Epidermal melanocyte (primary cell): ENCODE results near the gene TOMM20.
"Not testable (repeated sequence)": the region's sequence is repeated elsewhere in the genome, so short reads cannot be mapped to it uniquely, and the experiment has no call there.

Experiments used
- DNase-seq: peaks from one replicate; pipeline ENCODE4 v3.0.0; 2011; ENCODE audit warnings: low spot score; ENCODE audit not compliant: insufficient read length

Gene TOMM20

DNA sequence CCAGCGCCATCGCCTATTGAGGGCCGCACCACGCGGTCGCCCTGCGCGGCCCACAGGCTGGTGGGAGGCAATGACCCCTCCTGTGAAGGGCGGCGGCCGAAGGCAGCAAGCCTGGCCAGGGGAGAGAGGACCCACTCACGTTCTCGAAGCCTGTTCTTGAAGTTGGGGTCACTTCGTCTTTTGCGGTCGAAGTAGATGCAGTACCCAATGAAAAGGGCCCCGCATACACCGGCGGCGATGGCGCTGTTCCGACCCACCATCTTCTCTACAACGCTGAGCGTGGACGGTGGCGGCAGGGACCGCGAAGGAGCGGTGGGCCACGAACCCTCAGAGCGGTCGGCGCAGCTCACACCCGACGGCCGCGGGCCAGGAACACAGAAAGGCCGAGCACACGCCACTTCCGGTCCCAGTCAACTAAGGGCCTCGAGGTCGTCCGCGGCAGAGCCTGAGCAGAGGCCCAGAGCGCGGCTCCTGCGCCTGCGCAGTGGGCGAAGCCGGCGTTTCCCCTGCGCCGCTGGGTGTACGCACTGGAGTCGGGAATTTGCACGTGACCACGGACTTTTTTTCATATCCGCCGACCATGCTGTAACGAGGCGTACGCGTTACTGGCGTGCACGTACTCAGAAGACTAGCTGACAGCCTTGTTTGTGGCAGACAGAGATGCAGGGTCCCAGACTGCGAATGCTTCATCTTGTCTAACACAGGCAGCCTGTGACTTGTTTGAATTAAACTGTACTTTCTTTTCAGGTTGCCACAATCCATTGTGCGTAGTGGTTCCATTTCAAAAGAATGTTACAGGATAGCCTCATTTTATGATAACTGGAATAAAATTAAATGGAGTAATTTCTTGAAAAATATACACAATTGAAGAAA is at the start of gene TOMM20:
TSS of gene TOMM20 (minus strand) at position 382 of the 873 bp plus-strand sequence. CDS start at position 260, 122 bp downstream.
- peak; percentile 92 for DNase-seq

DNA sequence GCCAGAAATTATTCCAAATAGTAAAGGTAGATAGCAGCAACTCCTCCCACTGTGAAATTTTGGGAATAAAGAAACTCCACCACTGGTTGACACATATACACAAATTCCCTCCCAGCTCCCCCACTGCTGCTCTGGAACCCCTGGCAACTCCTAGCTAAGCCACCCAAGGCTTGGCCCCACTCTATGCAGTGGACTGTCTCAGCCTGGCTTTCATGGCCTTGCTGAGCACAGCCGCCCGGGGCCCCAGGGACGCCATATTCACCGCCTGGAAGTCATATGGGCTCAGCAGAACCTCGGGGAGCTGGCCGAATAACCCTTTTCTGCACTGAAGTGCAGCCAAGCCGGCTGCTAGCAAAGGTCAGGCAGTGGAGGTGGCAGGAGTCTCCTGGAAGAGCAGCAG is 47.8 kb upstream of the TOMM20 start:
- DNase-seq: no peak

DNA sequence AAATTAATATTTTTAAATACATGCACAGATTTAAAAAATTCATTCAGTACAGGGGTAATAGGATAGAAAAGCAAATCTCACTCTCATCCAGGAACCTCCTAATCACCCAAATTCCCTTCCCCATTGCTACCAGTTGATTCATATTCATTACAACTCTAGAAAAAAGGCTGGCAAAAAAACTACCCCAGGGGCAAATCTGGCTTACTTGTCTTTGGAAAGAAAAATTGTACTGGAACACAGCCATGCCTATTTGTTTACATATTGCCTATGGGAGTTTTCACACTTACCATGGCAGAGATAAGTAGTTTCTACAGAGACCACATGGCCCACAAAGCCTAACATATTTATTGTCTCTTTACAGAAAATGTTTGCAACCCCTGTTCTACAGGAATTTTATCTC is 41.3 kb upstream of the TOMM20 start:
- no peak for DNase-seq

DNA sequence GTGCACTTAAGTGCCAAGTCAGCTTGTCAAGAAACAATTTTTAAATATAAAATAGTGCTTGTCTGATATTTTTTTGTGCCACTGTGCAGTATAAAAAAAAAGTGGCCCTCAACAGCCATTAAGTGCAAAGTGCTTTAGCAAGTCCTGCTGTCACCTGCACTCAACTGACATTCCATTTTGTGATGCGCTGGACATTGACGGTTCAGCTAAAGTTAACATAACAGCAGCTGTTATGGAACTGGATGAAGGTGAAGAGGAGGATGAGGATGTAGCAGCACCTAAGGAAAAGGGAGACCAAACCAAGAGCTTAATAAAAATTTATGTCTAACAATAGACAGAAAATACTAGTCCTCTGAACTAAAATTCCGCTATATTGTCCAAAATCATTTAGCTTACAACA is 39.7 kb upstream of the TOMM20 start:
- no peak for DNase-seq

DNA sequence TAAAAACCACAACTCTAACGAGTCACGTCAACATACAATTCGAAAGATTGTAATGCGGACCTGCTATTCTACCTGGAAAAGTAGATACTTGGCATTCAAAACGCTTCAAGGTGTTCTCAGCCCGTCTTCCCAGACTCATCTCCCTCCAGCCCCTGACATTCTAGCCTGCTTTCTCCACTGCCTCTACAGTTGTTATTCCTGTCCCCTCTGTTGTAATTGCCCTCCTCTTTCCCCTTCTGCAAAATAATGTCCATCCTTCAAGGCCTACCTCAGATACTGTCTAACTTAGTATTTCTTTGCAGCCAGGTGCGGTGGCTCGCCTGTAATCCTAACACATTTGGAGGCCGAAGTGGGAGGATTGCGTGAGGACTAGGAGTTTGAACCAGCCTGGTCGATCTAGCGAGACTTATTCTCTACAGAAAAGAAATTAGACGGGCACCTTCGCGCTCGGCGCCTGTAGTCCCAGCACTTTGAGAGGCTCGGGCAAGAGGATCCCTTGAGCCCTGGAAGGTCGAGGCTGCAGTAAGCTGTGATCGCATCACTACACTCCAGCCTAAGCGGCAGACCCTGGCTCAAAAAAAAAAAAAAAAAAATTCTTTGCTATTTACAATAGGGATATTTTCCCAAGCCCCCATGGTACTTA is 33.2 kb upstream of the TOMM20 start:
- DNase-seq: no peak

DNA sequence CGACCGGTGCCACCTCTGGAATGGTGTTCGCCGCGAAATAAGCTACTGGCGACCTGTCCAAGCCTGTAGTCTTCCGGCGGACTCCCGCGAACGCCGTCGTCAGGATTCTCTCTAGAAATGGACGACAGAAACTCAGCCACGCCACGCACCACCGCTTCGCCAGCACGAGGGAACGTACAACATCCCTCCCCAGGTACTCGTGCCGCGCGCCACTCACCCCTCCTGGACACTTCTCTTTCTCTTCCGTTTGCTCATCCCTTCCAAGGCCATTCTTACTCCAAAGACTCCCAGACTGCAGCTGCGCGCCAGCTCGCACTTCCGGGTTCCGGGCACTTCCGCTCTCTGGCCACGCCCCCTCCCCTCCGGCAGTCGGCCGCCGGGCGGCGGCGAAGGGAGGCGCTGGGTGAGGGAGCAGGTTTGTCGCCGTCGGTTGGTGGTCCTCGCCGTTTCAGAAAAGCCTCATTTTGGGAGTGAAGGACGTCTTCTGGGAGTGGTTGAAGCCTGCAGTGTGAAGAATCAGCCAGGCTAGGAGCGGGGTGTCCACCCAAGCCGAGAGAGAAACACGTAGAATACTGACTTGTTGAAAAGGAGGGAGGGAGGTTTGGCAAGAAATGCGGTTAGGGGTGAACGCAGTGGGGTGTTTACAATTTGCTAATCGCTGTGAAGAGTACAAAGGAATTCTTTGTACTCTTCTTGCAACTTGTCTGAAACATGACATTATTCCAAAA is 32.5 kb upstream of the TOMM20 start, which contains the start of gene RBM34:
TSS of gene RBM34 (minus strand) at position 294 of the 728 bp plus-strand sequence. CDS start at position 270, 24 bp downstream.
- peak; percentile 81 for DNase-seq

DNA sequence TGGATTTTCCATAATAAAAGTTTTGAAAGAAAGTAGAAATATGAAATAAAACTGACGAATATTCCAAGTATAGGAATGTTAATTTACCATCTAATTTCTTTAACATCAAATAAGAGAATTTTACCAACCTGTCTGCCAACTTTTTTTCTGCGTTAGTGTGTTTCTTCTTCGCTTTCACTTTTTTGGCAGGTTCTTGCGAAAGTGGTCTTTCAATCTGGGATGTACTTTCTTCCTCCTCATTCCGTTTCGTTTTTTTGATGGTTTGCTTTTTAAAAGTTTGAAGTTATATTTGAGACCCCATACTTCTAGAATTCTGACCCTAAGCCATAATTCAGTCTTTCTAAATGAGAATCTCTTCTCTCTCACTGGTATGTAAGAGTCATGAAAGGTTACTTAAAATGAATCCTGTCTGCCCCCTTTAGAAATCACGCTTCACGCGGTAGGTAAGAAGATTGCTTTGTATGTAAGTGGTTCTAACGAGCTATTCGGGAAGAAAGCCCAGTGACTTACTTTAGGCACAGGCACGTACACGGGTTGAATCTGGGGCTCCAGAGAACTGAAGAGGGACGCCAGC is 31.8 kb upstream of the TOMM20 start:
- DNase-seq: no peak

DNA sequence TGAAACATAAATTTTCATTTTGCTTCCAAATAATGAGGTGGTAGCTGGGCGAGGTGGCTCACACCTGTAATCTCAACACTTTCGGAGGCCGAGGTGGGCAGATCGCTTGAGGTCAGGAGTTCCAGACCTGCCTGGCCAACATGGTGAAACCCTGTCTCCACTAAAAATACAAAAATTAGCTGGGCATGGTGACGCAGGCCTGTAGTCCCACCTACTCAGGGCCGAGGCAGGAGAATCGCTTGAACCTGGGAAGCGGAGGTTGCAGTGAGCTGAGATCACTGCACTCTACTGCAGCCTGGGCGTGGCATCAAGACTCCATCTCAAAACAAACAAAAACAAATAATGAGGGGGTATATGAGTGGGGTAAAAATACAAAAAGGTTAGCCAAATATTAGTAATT is 31.3 kb upstream of the TOMM20 start:
- not testable (repeated sequence) for DNase-seq

DNA sequence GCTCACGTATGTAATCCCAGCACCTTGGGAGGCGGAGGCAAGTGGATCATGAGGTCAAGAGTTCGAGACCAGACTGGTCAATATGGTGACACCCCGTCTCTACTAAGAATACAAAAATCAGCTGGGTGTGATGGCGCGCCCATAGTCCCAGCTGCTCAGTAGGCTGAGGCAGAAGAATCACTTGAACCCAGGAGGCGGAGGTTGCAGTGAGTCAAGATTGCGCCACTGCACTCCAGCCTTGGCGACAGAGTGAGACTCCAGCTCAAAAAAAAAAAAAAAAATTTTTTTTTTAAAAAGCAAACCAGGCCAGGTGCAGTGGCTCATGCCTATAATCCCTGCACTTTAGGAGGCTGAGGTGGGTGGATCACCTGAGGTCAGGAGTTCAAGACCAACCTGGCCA is 30.6 kb upstream of the TOMM20 start:
- not testable (repeated sequence) for DNase-seq

DNA sequence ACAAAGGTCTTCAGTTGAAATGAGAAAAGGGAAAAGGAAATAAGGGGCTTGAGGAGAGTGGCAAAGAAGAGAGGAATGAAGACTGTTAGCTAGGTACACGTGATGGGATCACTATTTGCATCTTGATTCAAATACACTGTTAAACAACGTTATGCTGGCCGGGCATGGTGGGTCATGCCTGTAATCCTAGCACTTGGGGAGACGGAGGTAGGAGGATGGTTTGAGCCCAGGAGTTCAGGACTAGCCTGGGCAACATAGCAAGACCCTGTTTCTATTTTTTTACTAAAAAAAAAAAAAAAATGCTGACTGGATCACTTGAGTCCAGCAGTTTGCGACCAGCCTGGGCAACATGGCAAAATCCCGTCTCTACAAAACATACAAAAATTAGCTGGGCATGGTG is 30.0 kb upstream of the TOMM20 start:
- no peak for DNase-seq

DNA sequence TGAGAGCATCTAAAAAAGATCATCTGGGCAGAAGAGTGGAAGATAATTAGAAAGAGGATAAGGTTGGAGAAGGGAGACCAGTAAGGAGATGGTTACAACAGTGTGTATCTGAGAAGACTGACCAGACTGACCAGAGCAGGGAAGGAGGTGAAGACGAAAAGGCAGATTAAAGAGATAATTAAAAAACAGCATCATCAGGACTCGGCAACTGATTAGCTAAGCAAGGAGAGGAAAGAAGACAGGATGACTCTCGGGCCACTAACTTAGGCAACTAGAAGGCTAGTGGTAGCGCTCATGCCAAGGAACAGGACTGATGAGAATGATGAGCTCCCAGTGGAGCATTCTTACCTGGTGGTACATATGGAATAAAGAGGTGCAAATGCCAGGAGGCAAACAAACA is 28.5 kb upstream of the TOMM20 start:
- DNase-seq: no peak

DNA sequence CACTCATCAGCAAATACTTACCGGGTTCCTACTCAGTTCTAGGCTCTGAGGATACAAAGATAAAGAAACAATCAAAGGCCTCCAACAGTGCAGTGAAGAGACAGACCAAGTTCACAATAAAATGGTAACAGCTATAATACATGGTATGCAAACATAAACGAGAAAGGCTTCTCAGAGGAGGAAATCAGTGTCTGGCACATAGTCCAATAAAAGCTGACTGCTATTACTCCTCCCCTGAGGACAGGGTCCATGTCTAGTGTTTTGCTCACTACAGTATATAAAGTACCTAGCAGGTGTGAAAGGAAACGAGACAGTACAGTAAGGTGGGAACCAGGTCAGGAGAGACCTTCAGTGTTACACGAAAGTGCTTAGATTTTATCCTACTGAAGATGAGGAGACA is 28.1 kb upstream of the TOMM20 start:
- no peak for DNase-seq

DNA sequence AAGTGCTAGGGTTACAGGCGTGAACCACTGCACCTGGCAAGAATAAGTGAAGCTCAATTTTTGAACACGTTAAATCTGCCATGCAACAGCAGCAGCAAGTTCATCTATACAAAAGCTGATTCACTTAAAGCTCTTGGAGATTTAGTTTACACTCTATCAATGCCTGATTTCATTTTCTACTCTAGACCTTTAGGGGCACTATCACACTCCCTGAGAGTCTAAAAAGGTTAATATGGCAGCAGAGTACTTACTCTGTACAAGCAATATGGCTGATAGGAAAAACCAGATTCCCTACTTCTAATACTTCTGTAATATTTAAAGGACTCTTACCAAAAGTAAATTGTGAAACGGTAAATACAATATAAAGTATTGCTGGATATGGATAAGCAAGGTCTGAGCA is 27.6 kb upstream of the TOMM20 start:
- DNase-seq: no peak

DNA sequence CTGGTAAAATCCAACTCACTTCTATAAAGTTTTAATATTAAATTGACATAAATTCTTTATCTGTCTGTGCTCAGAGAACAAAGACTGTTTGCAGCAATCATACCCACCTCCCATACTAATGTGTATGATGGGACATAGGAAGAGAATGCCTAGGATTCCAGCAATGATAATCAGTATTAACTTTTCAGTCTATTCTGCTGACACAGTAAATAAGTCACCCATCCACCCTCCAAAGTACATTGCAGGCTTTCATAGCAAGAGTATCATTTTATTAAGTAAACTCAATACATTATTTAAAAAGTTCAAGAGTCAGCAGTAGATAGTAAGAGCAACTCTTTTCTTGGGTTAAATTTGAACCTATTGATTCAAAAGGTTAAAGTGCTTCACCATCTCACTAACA is 23.6 kb upstream of the TOMM20 start:
- DNase-seq: no peak

DNA sequence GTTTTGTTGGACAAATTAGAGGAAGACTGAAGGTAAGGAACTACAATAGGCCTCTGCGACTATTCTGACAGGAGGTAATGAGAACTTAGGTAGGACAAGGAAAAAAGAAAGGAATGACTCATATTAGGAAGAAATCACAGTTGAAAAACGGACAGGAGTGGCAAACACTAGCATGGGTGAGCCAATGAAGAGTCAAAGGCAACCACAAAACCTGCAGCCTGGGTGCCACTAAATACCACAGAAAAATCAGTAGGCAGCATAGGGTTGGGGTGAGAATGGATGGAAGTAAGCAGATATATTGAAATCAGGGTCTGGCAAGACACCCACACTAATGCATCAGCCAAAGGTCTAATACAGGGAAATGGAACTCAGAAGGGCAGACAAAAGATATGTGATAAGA is 22.4 kb upstream of the TOMM20 start:
- no peak for DNase-seq

DNA sequence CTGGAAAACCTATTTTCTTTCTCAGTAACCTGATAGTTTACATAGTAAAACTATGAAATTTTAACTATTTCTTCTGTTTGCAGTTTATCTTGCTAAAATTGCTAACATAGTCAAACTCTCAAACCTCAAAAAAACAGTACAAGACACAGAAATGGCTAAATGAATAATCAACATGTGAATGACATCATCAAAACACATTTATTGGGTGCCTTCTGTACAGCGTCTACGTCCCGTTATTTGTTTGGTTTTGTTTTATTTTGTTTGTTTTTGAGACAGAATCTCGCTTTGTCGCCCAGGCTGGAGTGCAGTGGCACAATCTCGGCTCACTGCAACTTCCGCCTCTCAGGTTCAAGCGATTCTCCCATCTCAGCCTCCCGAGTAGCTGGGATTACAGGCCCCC is 21.2 kb upstream of the TOMM20 start:
- DNase-seq: no peak

DNA sequence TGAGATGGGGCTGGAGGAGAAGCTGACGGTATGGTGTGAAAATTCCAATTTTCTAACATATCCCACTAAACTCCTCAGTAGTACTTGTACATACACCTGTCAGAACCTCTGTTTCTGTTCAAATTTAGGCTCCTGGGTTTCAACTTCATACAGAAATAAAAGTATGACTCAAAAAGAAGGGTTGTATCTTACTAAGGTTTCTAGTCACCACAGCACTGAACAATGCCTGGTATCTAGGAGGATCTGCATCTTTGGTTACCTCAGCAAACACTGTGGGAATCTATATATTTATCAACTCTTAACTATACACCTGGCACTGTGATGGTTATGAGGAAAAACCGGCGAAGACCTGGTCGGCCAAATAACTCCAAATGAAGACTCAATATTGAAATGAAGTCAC is 18.6 kb upstream of the TOMM20 start:
- no peak for DNase-seq

DNA sequence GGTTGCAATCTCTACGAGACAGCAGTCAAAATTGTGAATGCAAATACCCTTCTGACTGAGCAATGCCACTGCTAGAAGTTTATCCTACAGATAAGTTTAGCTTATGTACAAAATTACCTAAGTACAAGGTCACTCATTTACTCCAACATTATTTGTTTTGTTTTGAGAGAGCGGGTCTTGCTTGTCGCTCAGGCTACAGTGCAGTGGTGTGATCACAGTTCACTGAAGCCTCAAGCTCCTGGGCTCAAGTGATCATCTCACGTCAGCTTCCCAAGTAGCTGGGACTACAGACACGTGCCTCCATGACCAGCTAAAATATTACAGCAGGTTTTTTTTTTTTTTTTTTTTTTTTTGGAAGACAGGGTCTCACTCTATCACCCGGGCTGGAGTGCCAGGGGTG is 17.0 kb upstream of the TOMM20 start:
- no peak for DNase-seq

DNA sequence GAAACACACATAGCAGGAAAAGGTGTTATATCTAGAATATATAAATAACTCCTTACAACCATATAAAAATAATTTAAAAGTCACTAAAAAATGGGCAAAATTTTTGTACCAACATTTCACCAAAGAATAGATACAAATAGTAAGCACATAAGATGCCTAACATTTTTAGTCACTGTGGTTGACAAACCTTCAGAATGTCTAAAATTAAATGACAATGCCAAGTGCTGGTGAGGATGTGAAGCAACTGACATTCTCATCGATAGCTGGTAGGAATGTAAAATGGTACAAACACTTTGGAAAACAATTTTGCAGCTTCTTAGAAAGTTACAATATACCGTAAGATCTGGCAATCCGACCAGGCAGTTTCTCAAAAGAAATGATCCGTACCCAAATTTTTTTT is 14.4 kb upstream of the TOMM20 start:
- no peak for DNase-seq

DNA sequence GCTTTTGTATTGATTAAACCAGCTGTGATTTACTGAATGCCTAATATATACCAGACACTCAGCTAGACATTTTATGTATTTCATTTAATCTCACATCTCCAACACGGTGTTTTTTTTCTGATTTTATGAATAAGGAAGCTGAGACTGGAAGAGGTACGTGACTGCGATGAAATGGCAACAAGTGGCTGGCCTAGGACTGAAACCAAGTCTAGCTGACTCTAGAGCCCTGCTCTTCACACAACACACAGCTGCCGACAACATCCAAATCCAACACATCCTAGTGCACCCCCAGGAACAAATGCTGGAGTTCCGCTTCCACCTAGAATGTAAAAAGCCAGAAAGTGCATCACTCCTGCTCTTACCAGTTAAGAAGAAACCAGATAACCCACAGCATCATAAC is 10.7 kb upstream of the TOMM20 start:
- DNase-seq: no peak

DNA sequence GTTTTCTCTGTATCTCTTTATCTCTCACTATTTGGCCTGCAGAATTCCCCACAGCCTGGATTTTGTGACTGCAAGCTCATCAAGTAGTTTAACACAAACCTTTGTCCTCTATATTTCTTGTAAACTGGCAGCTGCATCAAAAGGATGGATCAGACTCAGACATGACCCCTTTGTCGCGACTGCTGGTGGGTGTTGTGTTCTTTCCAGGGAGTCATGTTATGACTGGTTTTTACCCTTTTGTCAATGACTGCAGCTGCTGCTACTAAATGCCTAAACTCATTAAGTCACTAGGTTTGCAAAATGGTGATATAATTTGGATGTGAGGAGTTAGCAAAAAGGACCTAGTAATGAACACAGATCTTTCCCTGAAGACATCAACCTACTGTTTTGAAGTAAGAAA is 10.2 kb upstream of the TOMM20 start:
- no peak for DNase-seq

DNA sequence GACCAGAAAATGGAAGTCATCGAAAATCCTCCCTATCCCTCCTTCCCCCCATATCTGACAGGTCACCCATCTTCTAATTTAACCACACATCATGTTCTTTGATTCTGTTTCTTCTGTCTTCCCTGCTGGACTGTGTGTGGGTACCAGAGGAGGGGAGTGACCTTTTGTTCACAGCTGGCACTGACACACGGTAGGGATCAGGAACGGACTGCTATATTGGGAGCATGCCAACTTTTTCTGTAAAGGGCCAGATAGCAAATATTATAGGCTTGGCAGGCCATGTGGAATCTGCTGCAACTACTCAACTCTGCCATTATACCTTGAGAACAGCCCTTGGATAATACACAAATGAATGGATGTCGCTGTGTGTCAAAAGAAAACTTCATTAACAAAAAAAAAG is 7.5 kb upstream of the TOMM20 start:
- DNase-seq: no peak
